Endodermal cell (in vitro differentiated cells): ENCODE data around the gene MAIP1. TPM values are rescaled to one million over a fixed set of nuclear protein-coding genes. Genes with fewer than 3 reads are reported as not detected.

Experiments
- DNase-seq: peaks from one replicate; pipeline ENCODE4 v3.0.0-alpha.2; 2017
- H3K27ac ChIP-seq: 2 replicates; pipeline ENCODE4 v1.5.1; 2013; ENCODE audit warnings: mild to moderate bottlenecking, low read depth, low read length, moderate library complexity
- H3K27me3 ChIP-seq: 2 replicates; pipeline ENCODE4 v1.6.1; 2013; ENCODE audit warnings: mild to moderate bottlenecking, low read length, moderate library complexity; ENCODE audit not compliant: insufficient read depth, control insufficient read depth, poor library complexity, severe bottlenecking
- H3K36me3 ChIP-seq: 2 replicates; pipeline ENCODE4 v1.7.0; 2013; ENCODE audit warnings: mild to moderate bottlenecking, low read length, moderate library complexity; ENCODE audit not compliant: control insufficient read depth, insufficient read depth
- H3K4me1 ChIP-seq: one replicate; pipeline ENCODE4 v1.7.0; 2013; ENCODE audit warnings: low read length; ENCODE audit not compliant: control insufficient read depth, insufficient read depth
- H3K4me3 ChIP-seq: 2 replicates; pipeline ENCODE4 v1.5.1; 2013; ENCODE audit warnings: mild to moderate bottlenecking, low read length, moderate library complexity
- H3K9ac ChIP-seq: 2 replicates; pipeline ENCODE4 v1.6.1; 2013; ENCODE audit warnings: mild to moderate bottlenecking, low read length, moderate library complexity; ENCODE audit not compliant: poor library complexity, severe bottlenecking; ENCODE audit errors: extremely low read depth
- H3K9me3 ChIP-seq: 2 replicates; pipeline ENCODE4 v1.6.1; 2013; ENCODE audit warnings: mild to moderate bottlenecking, low read length, moderate library complexity; ENCODE audit not compliant: control insufficient read depth
- H3K27ac Mint-ChIP-seq: 2 replicates; pipeline ENCODE4 v1.8.0; 2020; ENCODE audit warnings: mixed read lengths
- H3K27me3 Mint-ChIP-seq: 2 replicates; pipeline ENCODE4 v1.8.0; 2021; ENCODE audit warnings: mild to moderate bottlenecking, mixed read lengths; ENCODE audit not compliant: insufficient read depth
- H3K36me3 Mint-ChIP-seq: 2 replicates; pipeline ENCODE4 v1.8.0; 2020; ENCODE audit warnings: low read depth, mixed read lengths
- H3K4me1 Mint-ChIP-seq: 2 replicates; pipeline ENCODE4 v1.8.0; 2020; ENCODE audit warnings: mixed read lengths
- H3K4me3 Mint-ChIP-seq: 2 replicates; pipeline ENCODE4 v1.8.0; 2020; ENCODE audit warnings: mild to moderate bottlenecking, moderate library complexity, mixed read lengths
- H3K9me3 Mint-ChIP-seq: 2 replicates; pipeline ENCODE4 v1.8.0; 2020; ENCODE audit warnings: mild to moderate bottlenecking, mixed read lengths
- CTCF ChIP-seq: fragments of 200-600 bp; sonication (generic); conservative IDR thresholded peaks from 2 replicates; pipeline ENCODE4 v1.5.0; 2021; ENCODE audit warnings: antibody characterized with exemption, mild to moderate bottlenecking
- WGBS, 2 experiments: methylation state at CpG; one replicate each; pipeline versions ENCODE4 v1.1.5 to v1.1.7; 2013; ENCODE audit warnings: missing lambda C conversion rate in 2 of 2, mixed read lengths in 1 of 2; ENCODE audit not compliant: insufficient coverage in 1 of 2, insufficient read length in 1 of 2; 5-methylcytosine and 5-hydroxymethylcytosine counted together
- total RNA-seq, 2 donors: library from RNA; stranded (reverse); fragmentation: NEBNext Ultra II Directional in 1 of 2; extraction: Animal tissue kit (Norgen Biotek cat#: 25700) in 1 of 2; gene quantifications; 2 replicates in 1 of 2; 3 replicates in 1 of 2; pipeline ENCODE4 v1.2.1, GENCODE V29; 2021

The MAIP1 gene
- total RNA-seq, 2 donors from 2014 or later = 20.9 to 23.7 TPM

DNA sequence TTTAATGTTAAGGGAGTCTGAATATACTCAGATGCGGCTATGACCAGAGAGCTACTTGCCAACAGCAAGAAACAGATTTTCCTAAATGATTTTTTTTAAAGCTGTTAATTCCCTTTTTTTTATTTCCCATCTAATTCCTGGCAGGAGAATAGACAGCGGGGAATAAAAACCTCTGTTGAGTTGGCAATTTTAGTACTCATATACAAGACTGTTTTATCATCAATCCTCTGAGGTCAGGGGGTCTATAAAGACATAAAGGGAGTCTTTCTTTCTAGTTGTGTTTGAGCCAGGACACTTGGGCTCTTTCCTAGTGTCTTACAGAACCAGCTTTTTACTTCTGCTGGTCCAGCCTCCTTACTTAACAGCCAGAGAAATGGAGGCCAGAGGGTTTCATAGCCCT lies 29.4 kb downstream of the MAIP1 start:
- no peak for DNase-seq
- WGBS, 2 experiments = 100% methylated on average over 1 to 2 of the region's 2 CpGs
- no peak overlapping the region for H3K27ac ChIP-seq

GRCh38 chr2:199985625-199986207 lies 30.3 kb downstream of the MAIP1 start:
- Mint-ChIP-seq H3K4me1 (peaks cover 13% of the 10 kb centered on the region), H3K27ac (no peak overlapping the region), H3K9me3 (no peaks in the 10 kb centered on the region), H3K27me3 (no peaks in the 10 kb centered on the region), H3K36me3 (no peaks in the 10 kb centered on the region), H3K4me3 (no peak overlapping the region)
- no peak overlapping the region for H3K4me3 ChIP-seq
- no peaks in the 10 kb centered on the region for H3K9me3 ChIP-seq
- H3K27ac ChIP-seq = no peak overlapping the region
- H3K36me3 ChIP-seq = no peaks in the 10 kb centered on the region
- DNase-seq = peak; percentile 90
- H3K9ac ChIP-seq = no peak overlapping the region
- peak; percentile 83 for TF ChIP-seq CTCF
- WGBS, 2 experiments = 70 to 82% methylated on average over 4 to 6 of the region's 6 CpGs
- no peaks in the 10 kb centered on the region for H3K27me3 ChIP-seq
- H3K4me1 ChIP-seq = no peaks in the 10 kb centered on the region

More for the DNA sequence above, 29.4 kb downstream of the MAIP1 start:
- no peaks in the 10 kb centered on the region for H3K9me3 Mint-ChIP-seq
- peaks cover 15% of the 10 kb centered on the region for H3K4me1 Mint-ChIP-seq
- H3K36me3 Mint-ChIP-seq = no peaks in the 10 kb centered on the region
- no peak overlapping the region for H3K27ac Mint-ChIP-seq
- TF ChIP-seq CTCF = no peak
- Histone ChIP-seq H3K27me3 (no peaks in the 10 kb centered on the region), H3K9ac (no peak overlapping the region), H3K4me3 (no peak overlapping the region), H3K4me1 (peaks cover 2% of the 10 kb centered on the region), H3K9me3 (no peaks in the 10 kb centered on the region), H3K36me3 (no peaks in the 10 kb centered on the region)
- no peak overlapping the region for H3K4me3 Mint-ChIP-seq
- H3K27me3 Mint-ChIP-seq = no peaks in the 10 kb centered on the region

DNA sequence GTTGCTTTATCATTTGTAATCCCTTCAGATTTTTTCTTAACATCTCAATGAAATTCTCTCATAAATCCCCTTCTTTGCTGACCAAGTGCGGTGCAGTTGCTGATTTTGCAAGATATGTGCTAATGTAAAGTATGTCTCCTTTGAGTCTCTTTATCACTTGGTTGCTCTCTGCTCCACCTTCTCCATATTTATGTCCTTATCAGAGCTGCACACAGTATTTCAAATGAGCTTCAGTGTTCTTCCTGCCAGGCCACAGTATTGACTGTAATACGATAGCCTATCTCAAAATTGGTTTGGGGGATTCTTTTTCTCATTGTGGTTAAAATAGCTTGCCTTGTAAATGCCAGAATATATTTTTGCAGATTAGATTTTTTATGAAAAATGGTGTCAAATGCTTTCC lies 32.2 kb downstream of the MAIP1 start:
- no peaks in the 10 kb centered on the region for H3K36me3 ChIP-seq
- 94 to 100% methylated on average over 1 to 2 of the region's 2 CpGs for WGBS, 2 experiments
- no peak overlapping the region for H3K4me3 Mint-ChIP-seq
- H3K9ac ChIP-seq = no peak overlapping the region
- H3K27ac ChIP-seq = no peak overlapping the region
- no peak overlapping the region for H3K27ac Mint-ChIP-seq
- DNase-seq = no peak
- H3K4me3 ChIP-seq = no peak overlapping the region
- TF ChIP-seq CTCF = no peak
- H3K4me1 ChIP-seq = no peaks in the 10 kb centered on the region
- no peaks in the 10 kb centered on the region for H3K9me3 ChIP-seq
- H3K9me3 Mint-ChIP-seq = no peaks in the 10 kb centered on the region
- no peaks in the 10 kb centered on the region for H3K27me3 Mint-ChIP-seq
- no peaks in the 10 kb centered on the region for H3K36me3 Mint-ChIP-seq
- peaks cover 10% of the 10 kb centered on the region for H3K4me1 Mint-ChIP-seq
- no peaks in the 10 kb centered on the region for H3K27me3 ChIP-seq
